T1000 (cell line): Measurements from ENCODE around the gene MNX1.

Experiments used
- DNase-seq: peaks from one replicate; lab custom pipeline; 2025; ENCODE audit warnings: mixed read lengths; lab: John Stamatoyannopoulos, UW

Gene MNX1

DNA sequence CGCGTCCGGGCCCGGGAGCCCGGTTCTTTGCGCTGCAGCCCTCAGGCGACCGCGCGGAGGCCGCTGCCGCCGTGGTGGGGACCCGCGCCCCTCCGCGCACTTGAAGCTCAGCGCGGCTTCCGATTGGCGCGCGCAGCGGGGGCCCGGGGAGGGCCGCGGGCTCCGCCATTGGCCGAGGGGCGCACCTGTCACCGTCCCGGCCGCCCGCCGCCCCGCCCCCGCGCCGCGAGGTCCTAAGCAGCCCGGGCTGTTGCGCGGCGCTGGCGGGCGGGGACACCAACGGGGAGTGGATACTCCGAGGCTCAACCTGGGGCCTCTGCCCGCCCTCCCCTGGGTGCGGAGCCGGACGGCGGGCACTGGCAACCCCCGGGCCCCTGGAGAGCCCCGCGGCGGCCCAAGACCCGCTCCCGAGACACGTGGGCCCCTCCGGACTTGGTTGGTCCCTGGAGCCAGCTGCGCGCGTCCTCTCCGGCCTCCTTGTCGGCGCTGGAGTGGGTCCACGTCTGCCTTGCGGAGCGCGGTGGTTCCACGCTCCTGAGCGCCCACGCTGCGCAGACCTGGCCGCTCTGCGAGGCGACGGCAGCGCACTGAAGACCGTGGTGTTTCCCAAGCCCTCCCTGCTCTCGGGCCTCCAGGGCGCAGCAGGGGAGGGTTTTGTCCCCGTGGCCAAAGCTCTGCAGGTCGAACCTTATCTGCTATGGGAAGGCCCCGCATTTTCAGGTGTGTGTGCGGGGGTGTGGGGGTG, at the start of gene MNX1:
Gene MNX1 (minus strand): TSS at position 76 of the 745 bp plus-strand sequence. CDS start 313 bp downstream, outside the sequence.
- DNase-seq: peak; percentile 31

DNA sequence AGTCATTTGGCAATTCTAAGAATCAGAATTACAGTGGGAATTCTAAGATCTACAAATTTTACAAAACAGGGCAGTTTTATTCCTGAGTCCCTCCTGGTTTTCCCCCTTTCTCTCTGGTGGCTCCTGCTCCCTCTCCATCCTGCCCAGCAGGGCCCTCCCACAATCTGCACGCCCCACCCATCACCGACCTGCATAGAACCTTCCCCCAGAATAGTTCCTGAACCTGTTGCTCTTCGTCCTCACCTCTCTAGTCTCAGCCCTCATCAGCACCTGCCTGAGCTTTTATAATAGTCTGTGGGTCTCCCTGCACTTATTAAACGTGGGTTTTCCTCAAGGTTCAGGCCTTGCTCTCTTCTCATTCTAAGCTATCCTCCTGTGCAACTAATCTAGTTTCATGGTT, 49.1 kb upstream of the MNX1 start:
- DNase-seq: no peak

DNA sequence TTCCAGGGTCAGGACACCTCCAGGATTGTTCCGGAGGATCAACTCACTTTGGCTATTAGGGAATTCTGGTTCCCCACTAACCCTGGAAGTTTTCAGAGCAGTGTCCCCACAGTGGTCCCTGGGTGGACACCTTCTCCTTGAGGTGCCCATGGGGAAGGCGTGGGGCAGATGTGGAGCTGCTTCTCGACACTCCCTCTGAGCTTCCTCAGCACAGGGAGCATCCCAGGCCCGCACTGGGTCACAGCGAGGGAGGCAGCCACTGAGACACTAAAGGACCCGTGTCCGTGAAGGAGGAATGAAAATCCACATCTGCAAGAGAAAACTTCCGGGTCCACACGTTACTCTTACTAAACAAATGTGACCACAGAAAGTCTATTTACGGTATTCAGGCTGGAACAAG, 48.2 kb upstream of the MNX1 start:
- no peak for DNase-seq

DNA sequence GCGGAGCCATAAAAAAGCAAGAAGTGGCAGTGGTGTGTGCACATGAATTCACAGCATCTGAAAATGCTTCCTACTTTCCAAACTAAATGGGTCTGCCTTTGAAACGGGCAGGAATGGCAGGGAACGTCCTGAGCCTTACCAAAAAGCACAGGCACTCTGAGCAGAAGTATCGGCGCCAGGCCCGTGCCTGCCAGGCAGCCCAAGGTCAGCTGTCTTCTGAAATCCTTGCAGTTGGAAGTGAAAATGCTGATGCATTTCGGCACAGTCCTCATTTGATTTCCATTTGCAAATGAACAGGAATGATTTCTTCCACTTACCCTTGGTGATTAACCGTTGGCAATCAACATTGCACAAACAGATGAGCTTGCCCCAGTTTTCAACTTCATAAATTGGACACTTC, 47.6 kb upstream of the MNX1 start:
- no peak for DNase-seq

DNA sequence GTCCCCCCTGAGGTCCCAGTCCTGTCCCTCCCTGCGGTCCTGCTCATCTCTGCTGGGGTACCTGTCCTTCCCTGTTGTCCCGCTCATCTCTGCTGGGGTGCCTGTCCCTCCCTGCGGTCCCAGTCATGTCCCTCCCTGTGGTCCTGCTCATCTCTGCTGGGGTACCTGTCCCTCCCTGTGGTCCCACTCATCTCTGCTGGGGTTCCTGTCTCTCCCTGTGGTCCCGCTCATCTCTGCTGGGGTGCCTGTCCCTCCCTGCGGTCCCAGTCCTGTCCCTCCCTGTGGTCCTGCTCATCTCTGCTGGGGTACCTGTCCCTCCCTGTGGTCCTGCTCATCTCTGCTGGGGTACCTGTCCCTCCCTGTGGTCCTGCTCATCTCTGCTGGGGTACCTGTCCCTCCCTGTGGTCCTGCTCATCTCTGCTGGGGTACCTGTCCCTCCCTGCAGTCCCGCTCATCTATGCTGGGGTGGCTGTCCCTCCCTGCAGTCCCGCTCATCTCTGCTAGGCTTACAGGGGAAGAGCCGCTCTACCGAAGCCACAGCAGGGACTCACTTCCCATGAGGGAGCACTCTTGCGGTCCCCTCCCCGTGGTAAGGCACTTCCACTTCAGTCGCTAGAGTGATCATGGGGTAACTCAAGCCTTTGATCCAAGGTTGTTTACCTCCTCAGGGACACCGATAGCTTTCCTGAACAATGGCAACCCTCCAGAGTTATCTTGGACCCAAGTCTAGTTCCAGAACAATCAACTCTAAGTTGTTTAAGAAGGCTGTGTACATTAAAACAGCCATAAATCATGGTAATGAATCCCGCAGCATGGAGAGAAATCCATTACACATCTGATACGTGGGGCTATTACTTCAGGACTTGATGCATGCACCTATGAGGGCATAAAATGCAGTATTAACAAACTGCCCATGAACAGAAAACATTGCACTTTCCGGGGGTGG, 46.8 kb upstream of the MNX1 start:
- DNase-seq: no peak

DNA sequence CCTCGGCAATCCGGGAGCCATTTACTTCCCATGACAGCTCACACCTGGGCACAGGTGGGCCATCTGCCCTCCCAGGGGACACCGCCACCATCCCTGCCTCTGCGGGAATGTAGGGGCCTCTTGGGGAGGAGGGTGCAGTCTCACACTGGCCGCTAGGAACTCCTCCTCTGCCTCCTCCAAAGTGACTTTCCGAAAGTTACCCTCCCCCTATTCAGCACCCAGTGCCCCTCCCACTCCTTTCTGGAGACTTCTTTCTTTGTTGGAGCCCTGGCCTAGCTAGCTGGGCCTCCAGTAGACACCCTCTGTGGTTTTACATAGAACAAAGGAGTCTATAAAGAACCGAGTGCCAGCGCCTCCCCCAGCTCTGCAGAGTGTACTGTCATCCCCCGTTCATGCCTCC, 45.8 kb upstream of the MNX1 start:
- no peak for DNase-seq

DNA sequence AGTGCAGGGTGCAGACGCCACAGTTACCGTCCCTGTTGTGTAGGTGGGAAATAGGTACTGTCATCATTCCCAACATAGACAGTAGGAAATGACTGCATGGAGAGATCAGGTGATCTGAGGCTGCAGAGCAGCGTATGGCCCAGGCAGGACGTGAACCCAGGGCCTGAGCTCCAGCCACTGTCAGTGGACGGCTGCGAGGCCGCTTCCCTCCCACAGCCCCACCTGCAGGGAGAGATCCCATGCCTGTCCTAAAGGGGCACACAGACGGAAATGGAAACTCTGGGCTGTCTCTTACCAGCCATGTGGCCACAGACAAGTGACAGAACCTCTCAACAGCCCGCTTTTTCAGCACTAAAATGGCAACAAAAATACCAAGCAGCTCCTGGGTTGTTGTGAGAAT, 44.5 kb upstream of the MNX1 start:
- DNase-seq: no peak

DNA sequence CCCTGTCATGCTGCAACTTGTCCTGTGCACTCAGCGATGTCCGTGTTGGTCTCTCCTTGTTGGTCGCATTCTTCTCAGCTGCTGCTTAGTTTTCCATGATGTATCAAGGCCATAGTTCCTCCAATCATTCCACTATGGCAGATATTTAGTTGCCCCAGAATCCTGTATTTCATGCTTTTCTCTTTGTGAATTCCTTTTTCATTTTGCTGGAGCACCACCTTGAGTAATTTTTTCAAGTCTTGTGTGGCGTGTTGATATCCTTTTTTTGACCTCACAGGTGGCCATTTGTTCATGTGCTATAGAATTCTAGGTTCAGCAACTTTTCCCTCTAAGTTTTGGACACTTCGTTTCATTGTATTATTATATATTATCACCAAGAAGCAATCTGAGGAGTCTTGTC, 42.7 kb upstream of the MNX1 start:
- no peak for DNase-seq

DNA sequence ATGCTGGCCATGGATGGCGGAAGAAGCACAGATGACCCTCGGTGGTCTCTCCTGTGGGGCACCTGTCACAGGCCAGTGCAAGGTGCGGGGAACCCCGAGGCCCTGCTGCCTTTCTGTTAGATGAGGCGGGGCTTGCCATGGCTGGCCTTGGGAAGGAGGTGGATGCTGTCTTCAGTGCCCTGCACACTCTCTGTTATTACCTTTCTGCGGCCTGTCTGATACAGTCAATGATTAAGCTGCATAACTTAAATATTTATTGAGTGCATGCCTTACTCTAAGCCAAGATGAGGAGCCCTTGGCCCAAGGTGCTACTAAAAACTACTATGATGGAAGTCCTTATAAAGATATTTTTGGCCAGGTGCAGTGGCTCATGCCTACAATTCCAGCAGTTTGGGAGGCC, 36.7 kb upstream of the MNX1 start:
- DNase-seq: no peak

DNA sequence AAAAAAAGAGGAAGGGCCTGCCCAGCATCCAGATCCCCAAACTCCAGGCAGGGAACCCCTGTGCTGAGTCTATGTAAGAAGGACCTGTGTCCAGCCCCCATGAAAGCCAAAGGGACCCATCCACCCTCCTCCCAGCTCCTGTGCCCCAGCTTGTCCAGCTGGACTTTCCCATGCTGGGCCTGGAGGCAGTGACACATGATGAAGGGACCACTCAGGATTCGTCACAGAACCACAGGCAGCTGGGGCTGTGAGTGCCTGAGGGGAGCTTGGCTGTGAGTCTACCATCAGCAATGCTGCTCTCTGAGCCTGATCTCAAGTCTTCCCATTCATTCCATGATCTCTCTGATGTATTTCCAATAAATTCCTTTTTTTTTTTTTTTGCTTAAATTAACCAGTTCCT, 36.2 kb upstream of the MNX1 start:
- peak; percentile 83 for DNase-seq

DNA sequence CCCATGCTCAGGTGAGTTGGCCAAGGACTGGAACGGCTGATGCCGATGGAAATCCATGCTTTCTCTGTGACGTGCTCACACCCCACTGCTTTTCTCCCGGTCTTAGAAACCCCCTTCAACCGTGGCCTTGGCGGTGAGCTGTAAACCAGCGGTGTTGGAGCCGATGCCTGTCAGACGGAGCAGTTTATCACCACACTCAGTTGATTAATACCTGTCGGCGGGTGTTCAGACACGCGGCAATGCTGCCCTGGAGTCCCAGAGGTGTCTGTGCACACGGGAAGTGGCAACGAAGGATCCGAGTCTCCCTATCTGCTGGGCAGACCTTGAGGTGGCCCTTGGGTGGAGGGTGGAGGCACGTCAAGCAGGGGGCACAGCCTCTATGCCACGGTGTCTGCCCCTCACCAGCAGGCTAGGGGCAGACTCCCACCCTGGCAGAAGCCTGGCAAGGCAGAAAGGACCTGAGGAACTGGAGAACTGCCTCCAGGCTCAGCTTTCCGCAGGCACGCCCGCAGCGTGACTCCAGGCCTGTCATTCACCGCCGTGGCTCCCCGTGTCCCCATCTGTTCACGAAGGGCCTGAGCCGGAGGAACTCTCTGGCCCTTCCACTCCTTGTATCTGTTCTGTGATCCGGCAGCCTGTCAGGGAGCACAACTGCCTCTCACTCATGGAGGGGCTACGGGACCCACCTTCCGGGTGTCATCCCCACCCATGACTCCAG, 34.6 kb upstream of the MNX1 start:
- no peak for DNase-seq

DNA sequence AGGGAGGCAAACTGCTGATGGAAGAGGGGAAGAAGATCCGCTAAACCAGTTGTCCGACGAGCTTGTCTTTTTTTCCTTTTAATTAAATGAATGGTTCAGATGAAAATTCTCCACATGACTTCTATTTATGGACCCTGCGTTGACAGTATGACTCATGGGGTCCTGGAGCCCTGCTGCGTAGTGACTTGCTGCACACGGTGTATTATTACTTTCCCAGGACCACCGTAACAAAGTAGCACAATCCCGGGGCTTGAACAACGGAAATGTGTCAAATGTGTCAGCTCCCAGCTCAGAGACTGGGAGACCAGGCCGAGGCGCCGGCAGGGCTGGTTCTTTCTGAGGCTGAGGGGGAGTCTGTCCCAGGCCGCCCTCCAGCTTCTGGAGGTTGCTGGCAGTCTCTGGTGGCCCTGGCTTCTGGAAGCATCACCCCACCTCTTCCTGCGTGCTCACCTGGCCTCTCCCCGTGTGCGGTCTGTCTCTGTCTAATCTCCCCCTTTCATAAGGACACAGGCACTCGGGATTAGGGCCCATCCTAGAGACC, 33.8 kb upstream of the MNX1 start:
- DNase-seq: no peak

DNA sequence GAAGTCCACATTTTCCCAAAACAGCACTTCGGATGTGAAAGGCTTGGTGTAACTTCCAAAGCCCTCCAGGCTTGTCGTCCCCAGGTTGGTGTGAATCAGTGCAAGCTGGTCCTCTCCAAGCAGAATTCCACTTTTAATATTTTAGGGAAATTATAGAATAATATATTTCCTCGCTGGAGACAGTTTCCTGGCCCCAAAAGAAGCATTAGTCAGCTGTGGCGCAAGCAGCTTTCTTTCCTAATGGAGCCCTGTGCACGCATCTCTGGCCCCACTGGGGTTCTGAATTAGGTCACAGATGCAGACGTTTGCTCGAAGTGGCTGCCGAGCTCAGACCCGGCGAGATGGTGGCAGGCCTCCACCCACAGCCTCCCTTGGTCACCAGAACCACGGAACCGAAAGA, 33.3 kb upstream of the MNX1 start:
- DNase-seq: peak; percentile 53

DNA sequence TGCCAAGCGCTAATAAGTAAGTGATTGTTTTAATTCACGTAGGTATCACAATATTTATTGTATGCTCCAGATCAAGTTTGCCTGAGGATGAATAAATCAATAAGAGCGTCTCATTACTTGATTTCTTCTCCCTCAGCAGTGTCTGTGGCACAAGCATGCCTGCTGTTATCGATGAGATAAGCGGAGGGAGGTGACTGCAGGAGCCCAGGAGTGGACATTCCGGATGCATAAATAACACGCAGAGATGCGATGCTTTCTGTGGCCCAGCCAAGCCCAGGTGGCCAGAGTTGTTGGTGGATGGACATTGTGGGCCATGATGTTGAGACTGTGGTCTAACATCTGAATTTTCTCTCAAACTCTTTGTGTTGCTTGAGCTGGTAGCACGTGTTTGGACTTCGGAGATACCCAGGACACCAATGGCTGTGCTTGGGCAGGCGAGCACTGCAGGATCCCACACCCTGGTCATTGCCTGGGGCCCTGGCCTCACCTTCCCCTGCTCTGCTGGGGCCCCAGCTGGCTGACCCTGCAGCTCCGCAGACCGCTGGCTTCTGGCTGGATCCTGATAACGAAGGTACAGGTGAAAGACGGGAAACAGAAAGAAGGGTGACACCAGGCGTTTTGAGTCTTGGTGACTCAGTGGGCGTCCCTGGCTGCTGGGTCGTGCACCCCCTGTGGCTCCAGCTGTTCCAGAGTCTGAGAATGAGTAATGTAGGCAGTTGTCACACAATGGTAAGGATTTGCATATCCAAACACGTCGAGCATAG, 31.2 kb upstream of the MNX1 start:
- no peak for DNase-seq

DNA sequence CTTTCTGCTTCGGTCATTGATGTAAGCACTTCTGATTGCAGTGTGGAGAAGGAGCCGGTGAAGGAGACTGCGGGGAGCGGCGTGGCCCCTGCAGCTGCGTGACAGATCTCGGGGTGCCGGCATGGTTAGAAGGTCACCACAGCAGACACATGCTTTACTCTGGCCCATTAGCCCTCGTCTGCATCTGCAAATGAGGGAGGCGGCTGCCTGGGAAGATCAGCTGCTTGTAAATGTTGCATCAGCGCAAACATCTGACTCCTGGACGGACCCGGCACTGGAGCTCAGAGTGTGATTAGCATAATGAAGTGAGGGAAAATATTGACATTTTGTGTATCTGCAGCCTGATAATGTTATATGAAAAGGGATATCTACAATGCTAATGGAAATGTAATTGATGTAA, 30.5 kb upstream of the MNX1 start:
- DNase-seq: no peak

DNA sequence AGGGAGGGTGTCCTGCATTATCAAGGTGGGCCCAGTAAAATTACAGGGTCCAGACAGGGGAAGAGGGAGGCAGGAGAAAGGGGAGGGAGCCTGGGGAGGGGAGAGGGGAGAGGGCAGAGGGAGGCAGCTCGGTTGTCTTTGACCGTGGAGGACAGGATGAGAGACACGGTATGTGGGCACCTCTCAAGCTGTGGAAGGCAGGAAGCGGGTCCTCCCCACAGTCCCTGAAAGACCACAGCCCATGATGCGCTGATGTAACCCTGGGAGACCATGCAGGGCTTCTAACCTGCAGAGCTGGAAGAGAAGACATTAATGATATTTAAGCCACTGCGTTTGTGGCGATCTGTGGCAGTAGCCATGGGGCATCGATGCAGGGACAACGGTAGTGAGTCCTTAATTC, 27.2 kb upstream of the MNX1 start:
- DNase-seq: no peak

DNA sequence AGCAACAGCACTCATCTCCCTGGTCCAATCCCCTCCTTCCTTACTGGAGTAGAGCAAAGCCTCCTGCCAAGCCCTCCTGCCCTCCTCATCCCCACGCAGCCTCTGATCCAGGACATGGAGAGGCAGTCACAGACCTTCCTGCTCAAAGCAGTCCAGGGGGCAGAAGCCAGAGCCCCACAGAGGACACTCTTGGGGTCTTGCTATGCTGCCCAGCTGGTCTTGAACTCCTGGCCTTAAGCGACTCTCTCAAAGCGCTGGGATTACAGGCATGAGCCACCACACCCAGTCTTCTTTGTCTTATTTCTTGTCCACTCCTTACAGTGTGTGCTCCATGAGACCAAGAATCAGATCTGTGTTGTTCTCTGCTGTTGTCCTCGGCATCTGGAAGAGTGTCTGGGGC, 26.6 kb upstream of the MNX1 start:
- no peak for DNase-seq

DNA sequence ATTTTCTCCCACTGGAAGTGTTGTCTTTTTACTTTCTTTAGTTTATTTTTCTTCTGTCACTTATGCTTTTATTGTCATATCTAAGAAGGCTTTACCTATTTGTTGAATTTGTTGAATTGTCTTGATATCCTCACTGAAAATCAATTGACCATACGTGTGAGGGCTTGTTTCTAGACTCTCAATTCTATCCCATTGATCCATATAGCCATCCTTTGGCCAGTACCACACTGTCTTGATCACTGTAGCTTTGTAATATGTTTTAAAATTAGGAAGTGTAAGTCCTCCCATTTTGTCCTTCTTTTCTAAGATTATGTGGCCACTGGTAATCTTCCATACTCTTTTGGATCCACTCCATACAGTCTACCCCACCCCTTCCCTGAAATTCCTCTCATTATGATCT, 25.5 kb upstream of the MNX1 start:
- no peak for DNase-seq

DNA sequence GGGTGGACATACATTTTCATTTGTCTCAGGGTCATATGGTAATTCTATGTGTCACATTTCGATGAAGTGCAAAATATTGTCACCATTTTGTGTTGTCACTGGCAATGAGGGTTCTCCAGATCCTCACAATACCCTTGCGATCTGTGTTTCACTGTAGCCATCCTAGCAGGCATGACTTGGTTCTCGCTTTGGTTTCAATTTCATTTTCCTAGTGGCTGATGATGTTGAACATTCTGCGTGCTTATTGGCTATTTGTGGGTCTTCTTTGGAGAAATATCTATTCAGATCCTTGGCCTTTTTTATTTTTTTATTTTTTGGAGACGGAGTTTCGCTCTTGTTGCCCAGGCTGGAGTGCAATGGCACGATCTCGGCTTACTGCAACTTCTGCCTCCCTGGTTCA, 24.8 kb upstream of the MNX1 start:
- no peak for DNase-seq

DNA sequence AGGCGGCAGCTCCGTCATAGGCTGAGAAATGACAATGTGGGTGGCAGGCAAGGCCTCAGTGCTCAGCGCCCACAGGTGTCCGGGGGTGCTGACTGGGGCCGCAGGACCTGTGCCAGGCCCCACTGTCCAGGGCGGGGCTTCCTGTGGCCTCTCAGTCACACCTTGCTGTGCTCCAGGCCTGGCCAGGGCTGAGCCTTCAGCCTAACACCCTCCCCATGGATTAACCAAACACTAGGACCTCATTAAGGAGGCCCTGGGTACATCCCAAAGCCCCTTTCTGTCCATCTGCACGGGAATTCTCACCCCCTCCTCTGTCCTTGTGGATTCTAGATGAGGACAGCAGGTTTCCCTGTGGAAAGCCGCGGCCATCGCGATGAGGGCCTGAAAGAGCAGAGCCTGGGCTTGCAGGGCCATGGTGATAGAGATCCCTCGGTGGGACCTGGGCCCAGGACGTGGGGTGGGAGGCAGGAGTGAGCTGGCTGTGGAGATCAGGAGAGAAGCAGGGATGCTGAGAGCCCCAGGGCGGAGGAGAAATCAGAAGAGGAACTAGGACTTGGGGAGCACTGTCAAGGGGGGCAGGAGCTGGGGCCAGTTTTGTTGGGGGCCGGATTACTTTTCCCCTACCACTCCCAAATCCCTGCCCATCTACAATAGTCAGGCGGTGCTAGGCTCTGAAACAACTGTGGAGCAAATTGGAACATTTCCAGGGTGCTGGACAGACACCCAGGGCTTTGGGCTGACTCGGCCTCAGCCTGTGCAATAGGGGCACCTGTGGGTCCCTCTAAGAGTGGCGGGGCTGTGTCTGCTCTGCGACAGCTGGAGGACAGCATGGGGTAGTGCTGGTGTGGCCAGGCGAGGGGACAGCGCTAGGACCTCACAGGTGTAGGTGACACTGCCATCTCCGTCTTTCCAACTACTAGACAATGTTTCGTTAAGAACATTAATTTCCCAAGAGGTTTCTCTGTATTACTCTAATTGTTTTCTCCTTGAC, 23.3 kb upstream of the MNX1 start:
- DNase-seq: no peak
